GM19467 (cell line): ENCODE results near the gene DLEC1.
"Not testable (repeated sequence)": the region's sequence is repeated elsewhere in the genome, so short reads cannot be mapped to it uniquely, and the experiment has no call there.

Experiments
- ATAC-seq: cut with Tn5 transposase; IDR thresholded peaks from one replicate; pipeline ENCODE4 v1.9.1; 2021; ENCODE audit warnings: mild to moderate bottlenecking, moderate library complexity; ENCODE audit not compliant: unreplicated experiment

DLEC1 gene

GRCh38 chr3:38017445-38018295, 21.3 kb upstream of the DLEC1 start:
- no peak for ATAC-seq

- no peak for ATAC-seq
These were observed 20.4 kb upstream of the DLEC1 start for GRCh38 chr3:38018296-38019266.

- ATAC-seq = no peak
These were observed 19.2 kb upstream of the DLEC1 start for GRCh38 chr3:38019658-38020341.

GRCh38 chr3:38020342-38020726, 18.7 kb upstream of the DLEC1 start:
- ATAC-seq = no peak

GRCh38 chr3:38021196-38021595, 17.8 kb upstream of the DLEC1 start:
- no peak for ATAC-seq

GRCh38 chr3:38022301-38022700, 16.7 kb upstream of the DLEC1 start:
- no peak for ATAC-seq

GRCh38 chr3:38022896-38023709, 15.9 kb upstream of the DLEC1 start:
- no peak for ATAC-seq

- no peak for ATAC-seq
These were observed 12.2 kb upstream of the DLEC1 start for GRCh38 chr3:38026856-38027255.

GRCh38 chr3:38027466-38028465, 11.2 kb upstream of the DLEC1 start:
- ATAC-seq = no peak

GRCh38 chr3:38028621-38029361, 10.2 kb upstream of the DLEC1 start:
- no peak for ATAC-seq

- ATAC-seq = no peak
These were observed 9.4 kb upstream of the DLEC1 start, which contains the start of gene PLCD1 for GRCh38 chr3:38029400-38030125. TSS of gene PLCD1 (minus strand) at chr3:38029642. CDS start at chr3:38029539, 103 bp downstream.

GRCh38 chr3:38030126-38031021, 8.6 kb upstream of the DLEC1 start:
- no peak for ATAC-seq

GRCh38 chr3:38031022-38031994, 7.7 kb upstream of the DLEC1 start:
- ATAC-seq = no peak

GRCh38 chr3:38032328-38032865, 6.6 kb upstream of the DLEC1 start:
- no peak for ATAC-seq

- ATAC-seq = not testable (repeated sequence)
These were observed 5.4 kb upstream of the DLEC1 start for GRCh38 chr3:38033586-38033985.
